ENCODE results near the gene FBXO42.

FBXO42 gene

GRCh38 chr1:16208270-16208987, 143.9 kb downstream of the FBXO42 start:
- no peak for DNase-seq (ENCODE audit: extremely low read depth, low read depth)
- H3K4me3 ChIP-seq (replicated peaks; ENCODE audit: low read depth, low read length), result no peak overlapping the region
- TF ChIP-seq CTCF (IDR thresholded peaks at IDR 0.05; ENCODE audit: low read depth, low read length, missing control alignments), result no peak

- no peak for TF ChIP-seq CTCF (IDR thresholded peaks at IDR 0.05; ENCODE audit: low read depth, low read length, missing control alignments)
- H3K4me3 ChIP-seq (replicated peaks; ENCODE audit: low read depth, low read length), result peak overlapping the region; percentile 42
- DNase-seq (ENCODE audit: extremely low read depth, low read depth), result no peak
Measured at GRCh38 chr1:16207318-16208269, 144.7 kb downstream of the FBXO42 start.

GRCh38 chr1:16206547-16207317, 145.5 kb downstream of the FBXO42 start:
- DNase-seq (ENCODE audit: extremely low read depth, low read depth), result peak; percentile 95
- H3K4me3 ChIP-seq (replicated peaks; ENCODE audit: low read depth, low read length), result peak overlapping the region; percentile 42
- TF ChIP-seq CTCF (IDR thresholded peaks at IDR 0.05; ENCODE audit: low read depth, low read length, missing control alignments), result no peak

GRCh38 chr1:16205891-16206546, 146.3 kb downstream of the FBXO42 start:
- TF ChIP-seq CTCF (IDR thresholded peaks at IDR 0.05; ENCODE audit: low read depth, low read length, missing control alignments), result no peak
- DNase-seq (ENCODE audit: extremely low read depth, low read depth), result no peak
- peak overlapping the region; percentile 41 for H3K4me3 ChIP-seq (replicated peaks; ENCODE audit: low read depth, low read length)

- DNase-seq (ENCODE audit: extremely low read depth, low read depth), result no peak
Measured at GRCh38 chr1:16205334-16205671, 147.0 kb downstream of the FBXO42 start.

More at GRCh38 chr1:16205334-16205671, 147.0 kb downstream of the FBXO42 start:
- TF ChIP-seq CTCF (IDR thresholded peaks at IDR 0.05; ENCODE audit: low read depth, low read length, missing control alignments), result no peak
- H3K4me3 ChIP-seq (replicated peaks; ENCODE audit: low read depth, low read length), result no peak overlapping the region

Data from HFF-Myc (cell line).